IMR-90 (cell line): ENCODE data around the gene CROCC2. TPM values are rescaled to one million over a fixed set of nuclear protein-coding genes. Genes with fewer than 3 reads are reported as not detected.

ENCODE experiments used
- ATAC-seq: fragments of 200-7000 bp; cut with Tn5 transposase; 2 replicates; pipeline ENCODE4 v1.9.1; 2020; ENCODE audit warnings: low read depth, mild to moderate bottlenecking, moderate library complexity
- BruUV-seq: library from RNA; stranded (reverse); fragments of 400-500 nt; replicated peaks from 2 replicates; lab custom pipeline; 2021; lab: Mats Ljungman, UMichigan
- CTCF ChIA-PET: fragments of 300-600 bp; formaldehyde crosslinking; extraction: SDS; loops from one replicate; lab custom pipeline; 2021; ENCODE audit warnings: antibody characterized with exemption; lab: Yijun Ruan, JAX
- POLR2A ChIA-PET: fragments of 300-600 bp; sonication (Branson Sonifier 250); formaldehyde crosslinking; loops from one replicate; lab custom pipeline; 2022; ENCODE audit warnings: antibody characterized with exemption; ENCODE audit not compliant: unreplicated experiment; lab: Charles Lee
- DNase-seq: peaks from one replicate; pipeline ENCODE4 v3.0.0; 2013
- H2AFZ ChIP-seq: replicated peaks from 2 replicates; pipeline ENCODE3; 2013; ENCODE audit warnings: low read length, mild to moderate bottlenecking; ENCODE audit not compliant: poor library complexity
- H2AK5ac ChIP-seq: 2 replicates; pipeline ENCODE4 v1.6.1; 2013; ENCODE audit warnings: low read depth, low read length, inconsistent platforms
- H2AK9ac ChIP-seq: replicated peaks from 2 replicates; pipeline ENCODE3; 2013; ENCODE audit warnings: mild to moderate bottlenecking, low read depth, low read length, moderate library complexity; ENCODE audit not compliant: poor library complexity
- H2BK120ac ChIP-seq: 2 replicates; pipeline ENCODE4 v1.6.1; 2013; ENCODE audit warnings: low read depth, low read length, inconsistent platforms
- H2BK15ac ChIP-seq: 3 replicates; pipeline ENCODE4 v1.6.1; 2013; ENCODE audit warnings: low read depth, low read length, inconsistent platforms
- H2BK20ac ChIP-seq: 2 replicates; pipeline ENCODE4 v1.6.1; 2013; ENCODE audit warnings: low read depth, mild to moderate bottlenecking, inconsistent platforms, low read length, moderate library complexity
- H2BK5ac ChIP-seq: 2 replicates; pipeline ENCODE4 v1.6.1; 2013; ENCODE audit warnings: mild to moderate bottlenecking, low read depth, low read length, inconsistent platforms; ENCODE audit not compliant: poor library complexity, severe bottlenecking
- H3K14ac ChIP-seq: replicated peaks from 2 replicates; pipeline ENCODE4 v1.6.1; 2013; ENCODE audit warnings: low read depth, low read length, inconsistent platforms
- H3K18ac ChIP-seq: 2 replicates; pipeline ENCODE4 v1.6.1; 2013; ENCODE audit warnings: low read depth, low read length, control low read depth
- H3K23ac ChIP-seq: 2 replicates; pipeline ENCODE4 v1.6.1; 2013; ENCODE audit warnings: low read depth, low read length, inconsistent platforms
- H3K27ac ChIP-seq: 2 replicates; pipeline ENCODE4 v1.5.1; 2013; ENCODE audit warnings: mild to moderate bottlenecking, control low read depth, low read length; ENCODE audit not compliant: insufficient read depth
- H3K27me3 ChIP-seq: 2 replicates; pipeline ENCODE4 v1.6.1; 2013; ENCODE audit warnings: low read length; ENCODE audit not compliant: control insufficient read depth, insufficient read depth
- H3K36me3 ChIP-seq: 2 replicates; pipeline ENCODE4 v1.6.1; 2013; ENCODE audit warnings: low read length, mixed read lengths; ENCODE audit not compliant: control insufficient read depth, insufficient read depth
- H3K4ac ChIP-seq: 2 replicates; pipeline ENCODE4 v1.6.1; 2013; ENCODE audit warnings: low read depth, low read length, inconsistent platforms
- H3K4me1 ChIP-seq: 2 replicates; pipeline ENCODE4 v1.6.1; 2013; ENCODE audit warnings: low read length, mixed read lengths; ENCODE audit not compliant: control insufficient read depth, insufficient read depth
- H3K4me2 ChIP-seq: 2 replicates; pipeline ENCODE4 v1.6.1; 2013; ENCODE audit warnings: low read depth, mild to moderate bottlenecking, control low read depth, low read length, moderate library complexity
- H3K4me3 ChIP-seq: 2 replicates; pipeline ENCODE4 v1.5.1; 2013; ENCODE audit warnings: low read depth, mild to moderate bottlenecking, control low read depth, low read length, moderate library complexity; ENCODE audit not compliant: insufficient read depth
- H3K56ac ChIP-seq: 2 replicates; pipeline ENCODE4 v1.6.1; 2013; ENCODE audit warnings: low read length, inconsistent platforms; ENCODE audit not compliant: insufficient read depth; ENCODE audit errors: extremely low read depth
- H3K79me1 ChIP-seq, 2 experiments: 2 replicates each; pipeline ENCODE4 v1.6.1; 2013; ENCODE audit warnings: low read length in 2 of 2, inconsistent platforms in 1 of 2, low read depth in 1 of 2
- H3K9ac ChIP-seq: 2 replicates; pipeline ENCODE4 v1.6.1; 2013; ENCODE audit warnings: low read depth, low read length, control low read depth
- H3K9me1 ChIP-seq: 2 replicates; pipeline ENCODE4 v1.6.1; 2013; ENCODE audit warnings: low read length, inconsistent platforms; ENCODE audit not compliant: insufficient read depth
- H3K9me3 ChIP-seq: 2 replicates; pipeline ENCODE4 v1.6.1; 2013; ENCODE audit warnings: low read length; ENCODE audit not compliant: control insufficient read depth, insufficient read depth
- H4K20me1 ChIP-seq: 2 replicates; pipeline ENCODE4 v1.6.1; 2013; ENCODE audit warnings: low read length, inconsistent platforms; ENCODE audit not compliant: insufficient read depth
- H4K5ac ChIP-seq: 2 replicates; pipeline ENCODE4 v1.6.1; 2013; ENCODE audit warnings: mild to moderate bottlenecking, low read depth, low read length, control low read depth
- H4K8ac ChIP-seq, 2 experiments: 2 replicates each; pipeline ENCODE4 v1.6.1; 2013; ENCODE audit warnings: low read depth in 2 of 2, low read length in 2 of 2, control low read depth in 1 of 2, inconsistent platforms in 1 of 2
- H4K91ac ChIP-seq: 2 replicates; pipeline ENCODE4 v1.6.1; 2013; ENCODE audit warnings: low read depth, low read length, inconsistent platforms; ENCODE audit not compliant: insufficient read depth
- CHD1 ChIP-seq: IDR thresholded peaks from 2 replicates; pipeline ENCODE4 v1.6.1; 2012; ENCODE audit warnings: low read depth, low read length, improper control_type of control experiment
- CTCF ChIP-seq: conservative IDR thresholded peaks from 2 replicates; pipeline ENCODE4 v1.5.1; 2012; ENCODE audit warnings: mild to moderate bottlenecking, low read depth, low read length, improper control_type of control experiment
- ELK1 ChIP-seq: fragments of 150-350 bp; IDR thresholded peaks from 2 replicates; pipeline ENCODE4 v1.6.1; 2016; ENCODE audit warnings: low read depth, mild to moderate bottlenecking, low read length, moderate library complexity, borderline replicate concordance
- FOS ChIP-seq: fragments of 150-350 bp; IDR thresholded peaks from 2 replicates; pipeline ENCODE4 v1.6.1; 2016; ENCODE audit warnings: low read depth, low read length
- MAFK ChIP-seq: IDR thresholded peaks from 2 replicates; pipeline ENCODE4 v1.6.1; 2012; ENCODE audit warnings: low read depth, low read length, improper control_type of control experiment
- MXI1 ChIP-seq: IDR thresholded peaks from 2 replicates; pipeline ENCODE4 v1.6.1; 2012; ENCODE audit warnings: low read depth, mild to moderate bottlenecking, low read length, moderate library complexity, borderline replicate concordance
- NFE2L2 ChIP-seq: fragments of 150-350 bp; IDR thresholded peaks from 2 replicates; pipeline ENCODE4 v1.6.1; 2016; ENCODE audit warnings: low read depth, mild to moderate bottlenecking, low read length
- POLR2A ChIP-seq: IDR thresholded peaks from 2 replicates; pipeline ENCODE4 v1.6.1; 2012; ENCODE audit warnings: mild to moderate bottlenecking, low read depth, low read length
- RAD21 ChIP-seq: IDR thresholded peaks from 2 replicates; pipeline ENCODE4 v1.6.1; 2012; ENCODE audit warnings: low read length, improper control_type of control experiment
- RCOR1 ChIP-seq: IDR thresholded peaks from 2 replicates; pipeline ENCODE4 v1.6.1; 2012; ENCODE audit warnings: mild to moderate bottlenecking, low read length, improper control_type of control experiment; ENCODE audit not compliant: insufficient replicate concordance
- RFX5 ChIP-seq: IDR thresholded peaks from 2 replicates; pipeline ENCODE4 v1.8.0; 2012; ENCODE audit warnings: low read depth, mild to moderate bottlenecking, low read length, moderate library complexity
- SMC3 ChIP-seq: fragments of 150-350 bp; IDR thresholded peaks from 2 replicates; pipeline ENCODE4 v1.6.1; 2016; ENCODE audit warnings: low read depth, mild to moderate bottlenecking, antibody characterized with exemption, low read length, moderate library complexity
- WGBS, 2 experiments: methylation state at CpG; one replicate each; pipeline versions ENCODE4 v1.1.5 to v1.1.7; 2013; ENCODE audit warnings: missing lambda C conversion rate in 2 of 2; ENCODE audit not compliant: insufficient read length in 1 of 2; ENCODE audit errors: extremely low coverage in 2 of 2; 5-methylcytosine and 5-hydroxymethylcytosine counted together
- dilution Hi-C: fragments of 300-500 bp; cut with HindIII; formaldehyde crosslinking; loops from one replicate; pipeline ENCODE4 v1.14.3; 2018; ENCODE audit warnings: low sequenced_read_pairs; ENCODE audit not compliant: unreplicated experiment
- in situ Hi-C: fragments of 300-500 bp; cut with MboI; formaldehyde crosslinking; loops from 3 replicates; pipeline ENCODE4 v1.14.3; 2019; ENCODE audit warnings: low sequenced_read_pairs, inconsistent platforms, mixed read lengths
- intact Hi-C: fragments of 100-400 bp; cut with micrococcal nuclease; formaldehyde crosslinking; loops from 2 replicates; pipeline ENCODE4 v1.10.0; 2022
- polyA plus RNA-seq, 3 experiments: library from polyadenylated mRNA; depleted of rRNA; stranded (reverse); fragments of >200 nt; gene quantifications; 2 replicates each; pipeline ENCODE4 v1.2.3, GENCODE V29; 2012; ENCODE audit warnings: low replicate concordance in 1 of 3
- total RNA-seq: library from RNA; depleted of rRNA; stranded (reverse); fragments of >200 nt; gene quantifications from 2 replicates; pipeline ENCODE4 v1.2.3, GENCODE V29; 2012

CROCC2 gene
- total and polyA plus RNA-seq, 2 of the 4 experiments (the other 2 are of a cell fraction), result not detected

- peaks cover 34% of the 10 kb centered on the region for H3K4me1 ChIP-seq
- in situ Hi-C loops (no loop called here), dilution Hi-C loops (no loop called here), intact Hi-C loops (no loop called here)
- peak overlapping the region; percentile 98 for H3K4ac ChIP-seq
- peak overlapping the region; percentile 81 for H3K14ac ChIP-seq
- H2AK5ac ChIP-seq, result peak overlapping the region; percentile 99
- ATAC-seq, result no peak
- peak overlapping the region; percentile 75 for H2AFZ ChIP-seq
- peak overlapping the region; percentile 78 for H3K27ac ChIP-seq
- no peak overlapping the region for H3K56ac ChIP-seq
- no peaks in the 10 kb centered on the region for H3K36me3 ChIP-seq
- H2BK15ac ChIP-seq, result peak overlapping the region; percentile 85; the same call in 2 of the 3 replicates
- peak overlapping the region; percentile 83 for H4K5ac ChIP-seq
- H3K18ac ChIP-seq, result peak overlapping the region; percentile 74
- peaks cover 17% of the 10 kb centered on the region for H3K9me1 ChIP-seq
- H4K8ac ChIP-seq, result peak overlapping the region; percentile 74 to 83
- no peaks in the 10 kb centered on the region for H3K27me3 ChIP-seq
- no peak overlapping the region for H3K4me3 ChIP-seq
- H3K79me1 ChIP-seq, result no peaks in the 10 kb centered on the region
- no peak for DNase-seq
- no peaks in the 10 kb centered on the region for H4K20me1 ChIP-seq
- peak overlapping the region; percentile 93 for H4K91ac ChIP-seq
- CTCF ChIA-PET, result no interaction called here
- no peak overlapping the region for H3K4me2 ChIP-seq
- peak overlapping the region; percentile 93 for H2BK5ac ChIP-seq
- no peak overlapping the region for H3K9ac ChIP-seq
- no peak for TF ChIP-seq MAFK
- no peak for TF ChIP-seq MXI1
- no peak for TF ChIP-seq CHD1
- no peak for TF ChIP-seq CTCF
- TF ChIP-seq ELK1, result no peak
- no peak for TF ChIP-seq FOS
- no peak for TF ChIP-seq POLR2A
- no peak for TF ChIP-seq RCOR1
- no peak for TF ChIP-seq SMC3
- TF ChIP-seq RAD21, result no peak
- TF ChIP-seq RFX5, result no peak
- no peak for TF ChIP-seq NFE2L2
- H3K9me3 ChIP-seq, result no peaks in the 10 kb centered on the region
- peak overlapping the region; percentile 77 for H3K23ac ChIP-seq
- H2BK20ac ChIP-seq, result peak overlapping the region; percentile 86
- peak overlapping the region; percentile 96 for H2AK9ac ChIP-seq
- peak overlapping the region; percentile 96 for H2BK120ac ChIP-seq
- no TSS peak for BruUV-seq
- POLR2A ChIA-PET, result no interaction called here
- WGBS, 2 experiments, result no CpG with 5 or more reads among the region's 1 CpG
These were observed 15.8 kb downstream of the CROCC2 start for GRCh38 chr2:240921995-240922244.
